VCaP (cell line): ENCODE data around the gene NUCKS1.

Source experiments
- H3K27ac ChIP-seq: fragments of 450-650 bp; 2 replicates; pipeline ENCODE4 v1.5.1; 2017
- TF ChIP-seq, protein P1 (sequence below): fragments of 450-650 bp; conservative IDR thresholded peaks from 2 replicates; pipeline ENCODE4 v1.5.1; 2017; ENCODE audit warnings: mild to moderate bottlenecking, moderate library complexity

The NUCKS1 gene

DNA sequence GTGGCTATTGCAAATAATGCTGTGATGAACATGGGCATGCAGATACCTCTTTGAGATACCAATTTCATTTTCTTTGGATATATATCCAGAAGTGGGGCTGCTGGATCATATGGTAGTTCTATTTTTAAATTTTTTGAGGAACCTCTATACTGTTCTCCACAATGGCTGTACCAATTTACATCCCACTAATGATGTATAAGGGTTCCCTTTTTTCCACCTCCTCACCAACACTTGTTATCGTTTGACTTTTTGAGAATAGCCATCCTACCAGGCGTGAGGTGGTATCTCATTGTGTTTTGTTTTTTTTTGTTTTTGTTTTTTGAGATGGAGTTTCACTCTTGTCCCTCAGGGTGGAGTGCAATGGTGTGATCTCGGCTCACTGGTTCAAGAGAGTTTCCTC lies 6.6 kb upstream of the NUCKS1 start:
- TF ChIP-seq, protein P1, sequence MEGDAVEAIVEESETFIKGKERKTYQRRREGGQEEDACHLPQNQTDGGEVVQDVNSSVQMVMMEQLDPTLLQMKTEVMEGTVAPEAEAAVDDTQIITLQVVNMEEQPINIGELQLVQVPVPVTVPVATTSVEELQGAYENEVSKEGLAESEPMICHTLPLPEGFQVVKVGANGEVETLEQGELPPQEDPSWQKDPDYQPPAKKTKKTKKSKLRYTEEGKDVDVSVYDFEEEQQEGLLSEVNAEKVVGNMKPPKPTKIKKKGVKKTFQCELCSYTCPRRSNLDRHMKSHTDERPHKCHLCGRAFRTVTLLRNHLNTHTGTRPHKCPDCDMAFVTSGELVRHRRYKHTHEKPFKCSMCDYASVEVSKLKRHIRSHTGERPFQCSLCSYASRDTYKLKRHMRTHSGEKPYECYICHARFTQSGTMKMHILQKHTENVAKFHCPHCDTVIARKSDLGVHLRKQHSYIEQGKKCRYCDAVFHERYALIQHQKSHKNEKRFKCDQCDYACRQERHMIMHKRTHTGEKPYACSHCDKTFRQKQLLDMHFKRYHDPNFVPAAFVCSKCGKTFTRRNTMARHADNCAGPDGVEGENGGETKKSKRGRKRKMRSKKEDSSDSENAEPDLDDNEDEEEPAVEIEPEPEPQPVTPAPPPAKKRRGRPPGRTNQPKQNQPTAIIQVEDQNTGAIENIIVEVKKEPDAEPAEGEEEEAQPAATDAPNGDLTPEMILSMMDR, result no peak
- no peak overlapping the region for H3K27ac ChIP-seq

DNA sequence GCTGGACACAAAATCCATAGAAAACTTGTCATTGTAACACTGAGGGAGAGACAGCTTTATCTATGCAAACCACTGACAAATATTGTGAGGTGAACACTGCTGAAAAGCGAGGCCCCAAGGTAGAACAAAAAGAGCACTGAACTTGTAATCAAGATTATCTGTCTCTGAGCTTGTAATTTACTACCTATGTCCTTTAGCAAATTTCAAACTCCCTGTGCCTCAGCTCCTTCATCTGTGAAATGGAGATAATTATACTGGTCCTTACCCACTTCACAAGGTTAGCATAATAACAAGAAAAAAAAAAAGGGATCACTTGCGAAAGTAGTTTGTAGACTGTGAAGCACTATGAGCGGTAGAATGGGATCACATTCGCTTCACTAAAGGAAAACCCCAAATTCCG lies 4.9 kb upstream of the NUCKS1 start:
- TF ChIP-seq, protein P1, result no peak
- no peak overlapping the region for H3K27ac ChIP-seq

DNA sequence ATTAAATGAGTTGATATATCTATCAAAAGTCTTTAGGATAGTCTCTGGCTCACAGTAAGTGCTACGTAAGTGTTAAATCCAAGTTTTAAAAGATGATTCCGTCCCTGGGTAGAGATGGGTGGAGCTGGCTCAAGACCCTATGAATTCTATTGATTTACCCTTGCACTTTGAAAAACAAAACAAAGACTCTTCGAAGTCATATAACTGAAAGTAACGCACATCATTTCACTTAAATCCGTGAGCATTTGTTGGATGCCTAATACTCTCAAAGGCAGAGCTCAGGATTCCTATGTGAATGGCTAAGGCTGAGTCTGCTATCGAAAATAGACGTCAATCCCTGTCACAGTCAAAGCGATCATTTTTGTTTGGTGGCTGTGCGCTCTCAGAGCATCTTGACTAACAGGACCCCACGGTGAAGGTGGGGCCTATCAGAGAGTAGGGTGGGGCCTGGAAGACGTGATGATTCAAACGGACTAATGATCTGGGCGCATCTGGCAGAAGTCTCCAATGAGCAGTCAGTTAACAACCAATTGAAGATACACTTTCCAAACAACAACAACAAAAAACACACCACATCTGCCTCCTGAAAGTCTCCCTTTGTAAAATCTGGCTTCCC lies 1.2 kb upstream of the NUCKS1 start:
- peak overlapping the region; percentile 96 for H3K27ac ChIP-seq
- TF ChIP-seq, protein P1, result no peak

DNA sequence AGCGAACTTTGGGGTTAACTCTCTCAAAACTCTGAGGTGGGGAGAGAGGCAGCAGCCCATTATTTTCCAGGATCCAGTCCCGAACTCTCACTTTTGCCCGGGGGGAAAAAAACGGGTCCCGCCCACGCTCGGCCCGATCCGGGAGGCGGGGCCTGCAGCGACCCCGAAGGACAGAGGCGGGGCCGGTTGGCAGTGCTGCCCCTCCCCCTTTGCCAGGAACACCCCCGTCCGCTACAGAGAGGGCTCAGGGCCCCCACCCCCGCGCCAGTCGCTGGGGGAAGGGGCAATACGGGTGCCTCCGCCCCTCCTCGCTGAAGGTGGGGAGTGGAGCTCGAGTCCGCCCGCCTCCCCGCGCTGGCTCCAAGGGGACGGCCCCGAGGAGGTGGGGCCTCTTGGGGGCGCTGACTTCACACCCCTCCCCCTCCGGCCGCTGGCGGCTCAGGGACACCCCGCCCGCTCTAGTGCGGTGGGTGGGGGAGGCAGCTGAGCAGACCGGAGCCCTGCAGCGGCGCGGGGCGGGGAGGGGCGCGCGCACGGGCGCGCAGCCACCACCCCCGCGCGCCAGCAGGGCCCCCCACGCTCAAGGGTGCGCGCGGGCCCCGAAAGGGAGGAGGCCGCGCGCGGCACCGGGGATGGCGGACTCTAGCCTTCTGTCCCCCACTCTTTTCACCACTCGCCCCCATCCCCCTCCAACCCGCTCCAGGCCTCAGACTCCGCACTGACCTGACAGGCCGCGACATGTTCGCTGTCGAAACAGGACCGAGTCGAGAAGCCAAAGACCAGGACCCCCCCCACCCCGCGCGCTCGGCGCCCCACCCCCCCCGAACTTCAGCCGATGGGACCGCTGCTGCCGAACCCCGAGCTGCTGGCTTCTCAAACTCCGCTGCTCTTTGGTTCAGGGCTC lies 496 bp downstream of the NUCKS1 start:
- TF ChIP-seq, protein P1, result no peak
- H3K27ac ChIP-seq, result peak overlapping the region; percentile 96

DNA sequence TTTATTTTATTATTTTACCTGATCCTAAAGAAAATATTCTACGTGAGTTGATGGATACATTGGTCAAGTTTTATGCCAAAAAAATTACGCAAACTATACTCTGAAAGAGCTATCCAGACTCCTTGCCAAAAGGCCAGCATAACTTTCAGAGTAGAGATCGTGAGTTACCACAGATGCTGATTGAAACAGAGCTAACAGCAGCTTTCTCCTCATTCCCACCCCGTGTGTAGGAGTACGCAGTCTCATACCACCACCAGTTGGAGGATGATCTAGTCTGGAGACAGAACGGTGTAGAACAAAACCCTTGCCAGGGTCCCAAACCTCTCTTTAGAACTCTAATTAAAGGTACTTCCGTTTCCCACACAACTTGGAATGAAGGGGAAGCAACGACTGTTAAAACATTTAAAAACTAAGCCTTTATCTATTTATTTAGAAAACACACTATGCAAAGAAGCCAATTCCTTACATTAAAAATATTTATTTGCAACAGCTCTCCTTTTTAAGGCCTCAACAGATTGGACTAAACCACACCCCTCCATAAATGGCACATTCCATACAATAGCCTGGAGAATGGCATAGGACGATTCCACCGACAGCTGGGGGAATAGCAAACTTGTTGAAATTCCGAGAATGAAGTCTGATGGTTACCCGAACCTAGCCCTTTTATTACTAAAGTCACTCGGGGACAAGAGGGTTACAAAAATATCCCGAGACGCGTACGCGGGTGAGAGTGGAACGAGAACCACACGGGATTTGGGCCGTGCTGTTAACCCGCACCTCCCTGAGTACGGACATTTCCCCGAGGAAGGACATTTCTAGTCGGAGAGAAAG lies 1.4 kb downstream of the NUCKS1 start:
- peak overlapping the region; percentile 96 for H3K27ac ChIP-seq
- TF ChIP-seq, protein P1, result no peak

DNA sequence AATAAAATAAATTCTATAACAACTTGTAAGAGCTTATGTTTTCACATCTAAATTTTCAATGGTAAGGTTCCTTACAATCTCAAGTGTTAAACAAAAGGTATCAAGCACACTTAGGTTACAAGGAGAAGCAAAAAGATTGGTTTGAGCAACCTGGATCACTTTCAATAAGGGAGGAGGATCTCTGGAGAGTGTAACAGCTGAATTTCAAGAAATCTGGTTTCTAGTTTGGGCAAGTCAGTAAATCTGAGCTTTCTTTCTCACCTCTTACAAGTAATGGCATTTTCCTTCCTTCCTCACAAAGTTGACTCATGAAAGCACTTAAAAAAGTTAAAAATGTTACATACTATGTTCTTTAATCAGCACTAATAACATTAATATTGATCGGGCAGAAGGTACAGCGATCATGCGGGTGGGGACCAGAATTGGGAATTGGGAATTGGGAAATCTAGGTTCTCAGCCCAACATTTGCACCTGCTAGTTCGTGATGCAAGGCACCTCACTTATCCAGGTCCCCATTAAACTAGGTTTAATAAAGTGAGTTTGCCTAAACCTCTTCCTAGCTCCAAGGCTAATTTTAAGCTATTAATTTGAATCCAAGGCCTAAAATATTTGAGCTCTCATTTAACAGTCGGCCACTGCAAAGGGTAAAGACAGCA lies 3.1 kb downstream of the NUCKS1 start:
- TF ChIP-seq, protein P1, result no peak
- peak overlapping the region; percentile 96; the same call in 1 of the 2 replicates for H3K27ac ChIP-seq
